Colonic mucosa (tissue), 4 donors: ENCODE measurements around the gene ANXA1. TPM values are rescaled to one million over a fixed set of nuclear protein-coding genes. Genes with fewer than 3 reads are reported as not detected.

Source experiments
- DNase-seq: peaks from one replicate; pipeline ENCODE4 v3.0.0-alpha.2; 2020
- H3K27ac ChIP-seq: fragments of 200-600 bp; one replicate; pipeline ENCODE4 v1.8.0; 2021
- H3K27me3 ChIP-seq: fragments of 200-600 bp; one replicate; pipeline ENCODE4 v1.8.0; 2021
- H3K36me3 ChIP-seq: fragments of 200-600 bp; one replicate; pipeline ENCODE4 v1.8.0; 2021
- H3K4me1 ChIP-seq: fragments of 200-600 bp; one replicate; pipeline ENCODE4 v1.8.0; 2021; ENCODE audit warnings: mild to moderate bottlenecking
- H3K4me3 ChIP-seq: fragments of 200-600 bp; one replicate; pipeline ENCODE4 v1.8.0; 2021
- H3K9ac ChIP-seq, 2 donors: one replicate each; pipeline ENCODE4 v1.7.0; 2013; ENCODE audit warnings: control low read depth in 2 of 2, low read depth in 2 of 2, low read length in 2 of 2
- H3K9me3 ChIP-seq: fragments of 200-600 bp; one replicate; pipeline ENCODE4 v1.8.0; 2021
- CTCF ChIP-seq: fragments of 200-600 bp; IDR thresholded peaks from one replicate; pipeline ENCODE4 v1.8.0; 2022; ENCODE audit warnings: antibody characterized with exemption, mild to moderate bottlenecking
- intact Hi-C: fragments of 100-400 bp; cut with DNase I; formaldehyde crosslinking; loops from one replicate; pipeline ENCODE4 v1.14.1; 2022
- total RNA-seq, 2 donors: library from RNA; stranded (reverse); fragmentation: NEBNext Ultra II Directional in 1 of 2; extraction: Animal tissue kit (Norgen Biotek cat#: 25700) in 1 of 2; gene quantifications; one replicate each; pipeline ENCODE4 v1.2.1, GENCODE V29; 2021
- donor health status: healthy.
- donor health status: DM: no; HTN: no; CAD: no.
- donor health status: DM: no; HTN: no; CAD: no.

The ANXA1 gene
- total RNA-seq, 2 donors from 2014 or later, result 19.7 to 58.2 TPM

- Histone ChIP-seq H3K27ac (no peak overlapping the region), H3K4me3 (no peak overlapping the region), H3K9me3 (no peaks in the 10 kb centered on the region), H3K36me3 (no peaks in the 10 kb centered on the region), H3K4me1 (no peaks in the 10 kb centered on the region), H3K27me3 (no peaks in the 10 kb centered on the region), H3K9ac (no peak overlapping the region)
- intact Hi-C loops, result loop anchor here (10.0 kb wide), 1 partner anchor 1375 kb away; no protein-coding TSS in a partner anchor
- TF ChIP-seq CTCF, result no peak
- DNase-seq, result no peak
These were observed 48.2 kb downstream of the ANXA1 start for GRCh38 chr9:73199886-73200285.

- no peak overlapping the region for H3K9ac ChIP-seq
- no peaks in the 10 kb centered on the region for H3K27me3 ChIP-seq
- intact Hi-C loops, result loop anchor here (10.0 kb wide), 1 partner anchor 1374 kb away; no protein-coding TSS in a partner anchor
- H3K4me3 ChIP-seq, result no peak overlapping the region
- no peak for DNase-seq
- H3K36me3 ChIP-seq, result no peaks in the 10 kb centered on the region
- H3K4me1 ChIP-seq, result no peaks in the 10 kb centered on the region
- H3K27ac ChIP-seq, result no peak overlapping the region
- H3K9me3 ChIP-seq, result no peaks in the 10 kb centered on the region
- TF ChIP-seq CTCF, result peak; percentile 35
These were observed 49.2 kb downstream of the ANXA1 start for GRCh38 chr9:73200694-73201452.

GRCh38 chr9:73202980-73203379, 51.3 kb downstream of the ANXA1 start:
- intact Hi-C loops, result loop anchor here (10.0 kb wide), 1 partner anchor 1372 kb away; no protein-coding TSS in a partner anchor
- no peak for DNase-seq
- no peak overlapping the region for H3K27ac ChIP-seq
- no peaks in the 10 kb centered on the region for H3K36me3 ChIP-seq
- H3K4me1 ChIP-seq, result no peaks in the 10 kb centered on the region
- no peaks in the 10 kb centered on the region for H3K9me3 ChIP-seq
- no peak for TF ChIP-seq CTCF
- H3K27me3 ChIP-seq, result no peaks in the 10 kb centered on the region
- H3K4me3 ChIP-seq, result no peak overlapping the region
- H3K9ac ChIP-seq, result no peak overlapping the region

- Histone ChIP-seq H3K9ac (no peak overlapping the region), H3K27ac (no peak overlapping the region), H3K27me3 (no peaks in the 10 kb centered on the region), H3K4me1 (no peaks in the 10 kb centered on the region), H3K9me3 (no peaks in the 10 kb centered on the region), H3K4me3 (no peak overlapping the region), H3K36me3 (no peaks in the 10 kb centered on the region)
- TF ChIP-seq CTCF, result no peak
- intact Hi-C loops, result loop anchor here (10.0 kb wide), 1 partner anchor 1370 kb away; no protein-coding TSS in a partner anchor
- DNase-seq, result no peak
These were observed 53.3 kb downstream of the ANXA1 start for GRCh38 chr9:73204936-73205335.

- intact Hi-C loops, result loop anchor here (10.0 kb wide), 1 partner anchor 1368 kb away; no protein-coding TSS in a partner anchor
- no peak for DNase-seq
- no peaks in the 10 kb centered on the region for H3K27me3 ChIP-seq
These were observed 55.2 kb downstream of the ANXA1 start for GRCh38 chr9:73206851-73207250.

More at GRCh38 chr9:73206851-73207250, 55.2 kb downstream of the ANXA1 start:
- Histone ChIP-seq H3K9me3 (no peaks in the 10 kb centered on the region), H3K36me3 (no peaks in the 10 kb centered on the region), H3K27ac (no peak overlapping the region), H3K4me3 (no peak overlapping the region), H3K4me1 (no peaks in the 10 kb centered on the region), H3K9ac (no peak overlapping the region)
- no peak for TF ChIP-seq CTCF
